ENCODE data around the gene SSTR4. TPM values are rescaled to one million over a fixed set of nuclear protein-coding genes. Genes with fewer than 3 reads are reported as not detected.

Gene SSTR4
- total and polyA plus RNA-seq, 4 donors, result not detected

DNA sequence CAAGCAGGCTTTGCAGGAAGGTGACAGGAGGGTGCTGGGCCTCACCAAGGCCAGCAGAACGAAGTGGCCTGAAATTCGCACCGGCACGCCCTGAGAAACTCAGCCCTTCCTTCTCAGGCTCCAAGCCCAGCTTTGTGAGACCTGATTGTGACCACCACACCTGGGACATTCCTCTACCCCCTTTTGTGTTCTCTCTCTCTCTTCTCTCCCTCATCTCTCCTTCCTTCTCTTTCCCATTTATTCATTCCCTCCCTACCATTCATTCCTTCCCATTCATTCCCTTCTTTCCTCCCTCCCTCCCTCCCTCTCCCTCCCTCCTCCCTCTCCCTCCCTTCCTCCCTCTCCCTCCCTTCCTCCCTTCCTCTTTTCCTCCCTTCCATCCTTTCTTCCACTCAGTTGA is 42.2 kb downstream of the SSTR4 start:
- no peak for DNase-seq (ENCODE audit: low spot score)
- Histone ChIP-seq H3K27me3 (ENCODE audit: control insufficient read depth in 4 of 4, insufficient read depth in 4 of 4, low read length in 3 of 4) (no peaks in the 10 kb centered on the region), H3K9me3 (ENCODE audit: control insufficient read depth in 4 of 4, low read length in 3 of 4) (no peaks in the 10 kb centered on the region), H3K27ac (ENCODE audit: low read depth in 1 of 2, low read length in 2 of 2) (no peak overlapping the region), H3K9ac (ENCODE audit: low read depth in 1 of 2, low read length in 2 of 2) (no peak overlapping the region), H3K36me3 (ENCODE audit: control insufficient read depth in 4 of 4, insufficient read depth in 3 of 4, low read depth in 1 of 4, low read length in 3 of 4) (no peaks in the 10 kb centered on the region), H3K4me3 (ENCODE audit: low read depth in 1 of 3, low read length in 3 of 3) (no peak overlapping the region), H3K4me1 (ENCODE audit: control insufficient read depth in 4 of 4, insufficient read depth in 4 of 4, low read length in 3 of 4) (peaks cover 0 to 3% (median 0%) of the 10 kb centered on the region in 4 donors)
- 85% methylated on average over 4 of the region's 4 CpGs for WGBS
- TF ChIP-seq EGR1 (IDR thresholded peaks at IDR 0.05; ENCODE audit: low read depth in 2 of 2) (no peak), NR2F2 (IDR thresholded peaks at IDR 0.05) (no peak)
- TF ChIP-seq, protein P1, sequence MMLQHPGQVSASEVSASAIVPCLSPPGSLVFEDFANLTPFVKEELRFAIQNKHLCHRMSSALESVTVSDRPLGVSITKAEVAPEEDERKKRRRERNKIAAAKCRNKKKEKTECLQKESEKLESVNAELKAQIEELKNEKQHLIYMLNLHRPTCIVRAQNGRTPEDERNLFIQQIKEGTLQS (IDR thresholded peaks at IDR 0.05), result no peak

DNA sequence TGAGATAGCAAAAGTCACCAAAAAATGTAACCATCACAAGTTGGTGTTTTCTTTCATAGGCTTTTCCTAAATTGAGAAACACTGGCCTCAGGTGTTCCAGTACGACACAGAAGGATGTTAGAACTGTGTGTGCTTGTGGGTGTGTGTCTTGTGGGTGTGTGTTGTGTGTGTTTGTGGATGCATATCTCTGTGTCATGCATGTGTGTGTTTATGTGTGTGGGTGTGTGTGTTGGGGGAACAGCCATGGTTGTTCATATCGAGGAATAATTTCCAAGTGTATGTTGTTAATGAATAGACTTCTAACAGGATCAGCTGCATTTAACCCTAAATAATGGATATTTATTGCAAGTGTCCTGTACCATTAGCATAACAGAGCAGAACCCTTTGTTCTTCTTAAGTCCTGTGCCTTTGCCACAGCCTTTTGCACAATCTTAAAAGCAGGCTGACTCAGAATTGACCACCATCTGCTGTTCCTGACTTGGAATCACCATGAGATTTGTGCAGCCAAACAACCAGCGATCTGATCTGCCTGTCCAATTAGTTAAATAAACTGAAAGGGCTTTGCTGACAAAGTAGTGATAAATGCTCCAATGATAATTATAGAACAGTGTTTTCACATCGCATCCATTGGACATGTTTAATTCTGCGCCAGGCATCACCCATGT is 43.4 kb downstream of the SSTR4 start:
- no peak overlapping the region for H3K27ac ChIP-seq (ENCODE audit: low read depth in 1 of 2, low read length in 2 of 2)
- WGBS, result 82% methylated on average over 5 of the region's 5 CpGs
- no peak for DNase-seq (ENCODE audit: low spot score)

More for the DNA sequence above, 43.4 kb downstream of the SSTR4 start:
- no peaks in the 10 kb centered on the region for H3K27me3 ChIP-seq (ENCODE audit: control insufficient read depth in 4 of 4, insufficient read depth in 4 of 4, low read length in 3 of 4)
- no peak for TF ChIP-seq YY1 (IDR thresholded peaks at IDR 0.05)
- TF ChIP-seq, protein P2, sequence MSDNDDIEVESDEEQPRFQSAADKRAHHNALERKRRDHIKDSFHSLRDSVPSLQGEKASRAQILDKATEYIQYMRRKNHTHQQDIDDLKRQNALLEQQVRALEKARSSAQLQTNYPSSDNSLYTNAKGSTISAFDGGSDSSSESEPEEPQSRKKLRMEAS (IDR thresholded peaks at IDR 0.05), result no peak
- no peak for TF ChIP-seq EGR1 (IDR thresholded peaks at IDR 0.05; ENCODE audit: low read depth in 2 of 2)
- TF ChIP-seq, protein P3, sequence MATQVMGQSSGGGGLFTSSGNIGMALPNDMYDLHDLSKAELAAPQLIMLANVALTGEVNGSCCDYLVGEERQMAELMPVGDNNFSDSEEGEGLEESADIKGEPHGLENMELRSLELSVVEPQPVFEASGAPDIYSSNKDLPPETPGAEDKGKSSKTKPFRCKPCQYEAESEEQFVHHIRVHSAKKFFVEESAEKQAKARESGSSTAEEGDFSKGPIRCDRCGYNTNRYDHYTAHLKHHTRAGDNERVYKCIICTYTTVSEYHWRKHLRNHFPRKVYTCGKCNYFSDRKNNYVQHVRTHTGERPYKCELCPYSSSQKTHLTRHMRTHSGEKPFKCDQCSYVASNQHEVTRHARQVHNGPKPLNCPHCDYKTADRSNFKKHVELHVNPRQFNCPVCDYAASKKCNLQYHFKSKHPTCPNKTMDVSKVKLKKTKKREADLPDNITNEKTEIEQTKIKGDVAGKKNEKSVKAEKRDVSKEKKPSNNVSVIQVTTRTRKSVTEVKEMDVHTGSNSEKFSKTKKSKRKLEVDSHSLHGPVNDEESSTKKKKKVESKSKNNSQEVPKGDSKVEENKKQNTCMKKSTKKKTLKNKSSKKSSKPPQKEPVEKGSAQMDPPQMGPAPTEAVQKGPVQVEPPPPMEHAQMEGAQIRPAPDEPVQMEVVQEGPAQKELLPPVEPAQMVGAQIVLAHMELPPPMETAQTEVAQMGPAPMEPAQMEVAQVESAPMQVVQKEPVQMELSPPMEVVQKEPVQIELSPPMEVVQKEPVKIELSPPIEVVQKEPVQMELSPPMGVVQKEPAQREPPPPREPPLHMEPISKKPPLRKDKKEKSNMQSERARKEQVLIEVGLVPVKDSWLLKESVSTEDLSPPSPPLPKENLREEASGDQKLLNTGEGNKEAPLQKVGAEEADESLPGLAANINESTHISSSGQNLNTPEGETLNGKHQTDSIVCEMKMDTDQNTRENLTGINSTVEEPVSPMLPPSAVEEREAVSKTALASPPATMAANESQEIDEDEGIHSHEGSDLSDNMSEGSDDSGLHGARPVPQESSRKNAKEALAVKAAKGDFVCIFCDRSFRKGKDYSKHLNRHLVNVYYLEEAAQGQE (IDR thresholded peaks at IDR 0.05), result no peak
- TF ChIP-seq NR2F2 (IDR thresholded peaks at IDR 0.05), result no peak
- TF ChIP-seq RAD21 (IDR thresholded peaks at IDR 0.05), result no peak
- TF ChIP-seq, protein P4, sequence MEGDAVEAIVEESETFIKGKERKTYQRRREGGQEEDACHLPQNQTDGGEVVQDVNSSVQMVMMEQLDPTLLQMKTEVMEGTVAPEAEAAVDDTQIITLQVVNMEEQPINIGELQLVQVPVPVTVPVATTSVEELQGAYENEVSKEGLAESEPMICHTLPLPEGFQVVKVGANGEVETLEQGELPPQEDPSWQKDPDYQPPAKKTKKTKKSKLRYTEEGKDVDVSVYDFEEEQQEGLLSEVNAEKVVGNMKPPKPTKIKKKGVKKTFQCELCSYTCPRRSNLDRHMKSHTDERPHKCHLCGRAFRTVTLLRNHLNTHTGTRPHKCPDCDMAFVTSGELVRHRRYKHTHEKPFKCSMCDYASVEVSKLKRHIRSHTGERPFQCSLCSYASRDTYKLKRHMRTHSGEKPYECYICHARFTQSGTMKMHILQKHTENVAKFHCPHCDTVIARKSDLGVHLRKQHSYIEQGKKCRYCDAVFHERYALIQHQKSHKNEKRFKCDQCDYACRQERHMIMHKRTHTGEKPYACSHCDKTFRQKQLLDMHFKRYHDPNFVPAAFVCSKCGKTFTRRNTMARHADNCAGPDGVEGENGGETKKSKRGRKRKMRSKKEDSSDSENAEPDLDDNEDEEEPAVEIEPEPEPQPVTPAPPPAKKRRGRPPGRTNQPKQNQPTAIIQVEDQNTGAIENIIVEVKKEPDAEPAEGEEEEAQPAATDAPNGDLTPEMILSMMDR (IDR thresholded peaks at IDR 0.05; ENCODE audit: low read depth, low read length, missing input control), result no peak
- TF ChIP-seq, protein P1 (IDR thresholded peaks at IDR 0.05), result no peak
- TF ChIP-seq TAF1 (conservative IDR thresholded peaks at IDR 0.05), result no peak
- no peaks in the 10 kb centered on the region for H3K9me3 ChIP-seq (ENCODE audit: control insufficient read depth in 4 of 4, low read length in 3 of 4)
- H3K4me1 ChIP-seq (ENCODE audit: control insufficient read depth in 4 of 4, insufficient read depth in 4 of 4, low read length in 3 of 4), result peaks cover 0 to 3% (median 0%) of the 10 kb centered on the region in 4 donors
- no peaks in the 10 kb centered on the region for H3K36me3 ChIP-seq (ENCODE audit: control insufficient read depth in 4 of 4, insufficient read depth in 3 of 4, low read depth in 1 of 4, low read length in 3 of 4)
- H3K9ac ChIP-seq (ENCODE audit: low read depth in 1 of 2, low read length in 2 of 2), result no peak overlapping the region
- H3K4me3 ChIP-seq (ENCODE audit: low read depth in 1 of 3, low read length in 3 of 3), result no peak overlapping the region

Data from liver (tissue), 9 donors.